ENCODE data around the gene GPR137. TPM values are rescaled to one million over a fixed set of nuclear protein-coding genes. Genes with fewer than 3 reads are reported as not detected.
"Not testable (repeated sequence)": the region's sequence is repeated elsewhere in the genome, so short reads cannot be mapped to it uniquely, and the experiment has no call there.

Gene GPR137
- total RNA-seq, 2 experiments from 2014 or later: 26.2 to 30.5 TPM

- H3K36me3 Mint-ChIP-seq (ENCODE audit: low read depth): peaks cover 7% of the 10 kb centered on the region
- no peaks in the 10 kb centered on the region for H3K9me3 Mint-ChIP-seq
- DNase-seq: no peak
- no peak overlapping the region for H3K27ac Mint-ChIP-seq
- peaks cover 17% of the 10 kb centered on the region for H3K4me1 Mint-ChIP-seq (ENCODE audit: low read depth)
- H3K27me3 Mint-ChIP-seq (ENCODE audit: low read depth): no peaks in the 10 kb centered on the region
- no peak overlapping the region for H3K4me3 Mint-ChIP-seq
- CTCF ChIA-PET: interaction anchor here (0.8 kb wide), 1 partner anchor 10 kb away, joined by 3 read pairs; no protein-coding TSS in a partner anchor
- intact Hi-C loops (cut with micrococcal nuclease): no loop called here
Observed at GRCh38 chr11:64323373-64323772, 37.7 kb downstream of the GPR137 start.

DNA sequence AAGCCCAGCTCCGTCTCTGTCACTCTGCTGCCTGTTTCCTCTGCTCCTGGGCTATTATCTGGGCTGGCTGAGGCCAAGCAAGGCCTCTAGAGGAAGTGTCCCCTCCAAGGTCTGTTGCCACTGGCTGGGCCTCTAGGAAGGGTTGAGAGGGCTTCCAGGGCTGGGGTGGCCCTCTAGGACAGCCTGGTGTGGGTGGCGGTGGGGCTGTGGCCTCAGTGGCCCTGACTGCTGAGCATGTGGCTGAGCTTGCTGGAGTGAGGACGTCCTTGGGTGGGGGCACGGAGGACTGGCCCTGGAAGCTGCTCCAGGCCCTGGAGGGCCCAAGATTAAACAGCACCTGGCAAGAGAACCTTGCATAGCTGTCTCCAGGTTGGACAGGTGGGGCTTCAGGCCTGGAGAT is 38.3 kb downstream of the GPR137 start:
- H3K27ac Mint-ChIP-seq; DNase-seq; intact Hi-C loops (cut with micrococcal nuclease); H3K27me3 Mint-ChIP-seq (ENCODE audit: low read depth); H3K4me3 Mint-ChIP-seq; H3K9me3 Mint-ChIP-seq; H3K36me3 Mint-ChIP-seq (ENCODE audit: low read depth): not testable (repeated sequence)
- CTCF ChIA-PET: interaction anchor here (0.8 kb wide), 1 partner anchor 9 kb away, joined by 3 read pairs; no protein-coding TSS in a partner anchor
- peaks cover 14% of the 10 kb centered on the region for H3K4me1 Mint-ChIP-seq (ENCODE audit: low read depth)

- CTCF ChIA-PET: interaction anchor here (0.6 to 1.4 kb wide), 3 partner anchors 17 to 473 kb away, joined by 3 to 4 read pairs (median 3); no protein-coding TSS in a partner anchor
- Mint-ChIP-seq H3K36me3 (ENCODE audit: low read depth) (peaks cover 7% of the 10 kb centered on the region), H3K27ac (no peak overlapping the region), H3K9me3 (no peaks in the 10 kb centered on the region), H3K4me1 (ENCODE audit: low read depth) (peaks cover 9% of the 10 kb centered on the region), H3K4me3 (no peak overlapping the region), H3K27me3 (ENCODE audit: low read depth) (no peaks in the 10 kb centered on the region)
- intact Hi-C loops (cut with micrococcal nuclease): no loop called here
- no peak for DNase-seq
Observed at GRCh38 chr11:64324692-64325469, 39.2 kb downstream of the GPR137 start.

DNA sequence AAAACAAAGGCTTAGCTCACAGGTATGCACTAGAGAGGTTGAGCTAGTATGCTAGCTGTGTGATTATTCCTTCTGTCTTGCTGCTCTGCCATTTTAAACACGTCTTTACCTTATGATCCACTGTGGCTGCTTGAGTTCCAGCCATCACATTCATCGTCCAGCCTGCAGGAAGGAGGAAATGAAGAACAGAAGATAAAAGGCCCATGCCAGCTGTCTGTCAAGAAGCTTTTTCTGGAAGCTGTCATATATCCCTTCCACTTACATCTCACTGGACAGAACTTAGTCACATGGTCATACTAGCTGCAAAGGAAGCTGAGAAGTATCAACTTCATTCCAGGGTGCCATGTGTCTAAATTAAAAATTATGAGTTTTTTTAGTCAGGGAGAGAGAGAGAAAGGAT is 41.7 kb downstream of the GPR137 start:
- Mint-ChIP-seq H3K27me3 (ENCODE audit: low read depth) (no peaks in the 10 kb centered on the region), H3K36me3 (ENCODE audit: low read depth) (no peaks in the 10 kb centered on the region), H3K4me1 (ENCODE audit: low read depth) (peaks cover 6% of the 10 kb centered on the region), H3K27ac (no peak overlapping the region), H3K9me3 (no peaks in the 10 kb centered on the region), H3K4me3 (no peak overlapping the region)
- DNase-seq: no peak
- intact Hi-C loops (cut with micrococcal nuclease): no loop called here
- CTCF ChIA-PET: interaction anchor here (0.5 to 1.4 kb wide), 2 partner anchors 10 to 1599 kb away, joined by 3 to 4 read pairs; partner anchors contain the start of genes PRDX5 and TRMT112

- H3K4me1 Mint-ChIP-seq (ENCODE audit: low read depth): peaks cover 6% of the 10 kb centered on the region
- H3K27me3 Mint-ChIP-seq (ENCODE audit: low read depth): no peaks in the 10 kb centered on the region
- no peak overlapping the region for H3K4me3 Mint-ChIP-seq
- H3K9me3 Mint-ChIP-seq: no peaks in the 10 kb centered on the region
- CTCF ChIA-PET: interaction anchor here (0.7 to 1.4 kb wide), 2 partner anchors 10 to 18 kb away, joined by 3 to 4 read pairs; partner anchors contain the start of genes PRDX5 and TRMT112
- intact Hi-C loops (cut with micrococcal nuclease): no loop called here
- DNase-seq: no peak
- no peaks in the 10 kb centered on the region for H3K36me3 Mint-ChIP-seq (ENCODE audit: low read depth)
- H3K27ac Mint-ChIP-seq: no peak overlapping the region
Observed at GRCh38 chr11:64327993-64328392, 42.3 kb downstream of the GPR137 start.

DNA sequence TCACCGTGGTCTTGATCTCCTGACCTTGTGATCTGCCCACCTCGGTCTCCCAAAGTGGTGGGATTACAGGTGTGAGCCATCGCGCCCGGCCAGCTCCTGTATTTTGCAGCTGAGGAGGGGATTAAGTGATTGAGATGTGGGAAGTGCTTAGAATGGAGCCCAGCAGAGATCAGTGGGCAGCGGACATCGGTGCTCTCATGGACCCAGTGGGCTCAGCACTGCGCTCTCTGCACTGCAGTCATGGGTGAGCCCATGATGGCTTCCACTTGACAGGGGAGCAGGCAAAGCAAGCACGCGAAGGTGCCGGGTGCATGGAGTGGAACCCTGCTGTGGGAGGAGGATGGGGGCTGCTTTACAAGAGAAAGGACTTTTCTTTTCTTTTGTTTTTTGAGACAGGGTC is 45.2 kb downstream of the GPR137 start:
- intact Hi-C loops (cut with micrococcal nuclease): loop anchor here (1.0 kb wide), 2 partner anchors 9 to 13 kb away; partner anchors contain the start of genes CCDC88B and PRDX5
- Mint-ChIP-seq H3K27ac (no peak overlapping the region), H3K36me3 (ENCODE audit: low read depth) (peaks cover 3% of the 10 kb centered on the region), H3K27me3 (ENCODE audit: low read depth) (no peaks in the 10 kb centered on the region), H3K9me3 (no peaks in the 10 kb centered on the region), H3K4me1 (ENCODE audit: low read depth) (peaks cover 10% of the 10 kb centered on the region), H3K4me3 (no peak overlapping the region)
- CTCF ChIA-PET: interaction anchor here (0.6 to 2.5 kb wide), 8 partner anchors 11 to 126 kb away, joined by 3 to 22 read pairs (median 6); partner anchors contain the start of genes ESRRA, PRDX5 and TRMT112
- no peak for DNase-seq

- Mint-ChIP-seq H3K27me3 (ENCODE audit: low read depth) (no peaks in the 10 kb centered on the region), H3K4me1 (ENCODE audit: low read depth) (peaks cover 10% of the 10 kb centered on the region), H3K36me3 (ENCODE audit: low read depth) (peaks cover 3% of the 10 kb centered on the region), H3K27ac (no peak overlapping the region), H3K9me3 (no peaks in the 10 kb centered on the region), H3K4me3 (no peak overlapping the region)
- peak; percentile 82 for DNase-seq
- intact Hi-C loops (cut with micrococcal nuclease): loop anchor here (1.0 kb wide), 2 partner anchors 9 to 13 kb away; partner anchors contain the start of genes CCDC88B and PRDX5
- CTCF ChIA-PET: interaction anchor here (0.6 to 2.5 kb wide), 13 partner anchors 9 to 127 kb away, joined by 3 to 22 read pairs (median 4); partner anchors contain the start of genes ESRRA, PRDX5 and TRMT112
Observed at GRCh38 chr11:64331569-64332371, 46.1 kb downstream of the GPR137 start.

- H3K4me3 Mint-ChIP-seq: no peak overlapping the region
- peaks cover 15% of the 10 kb centered on the region for H3K4me1 Mint-ChIP-seq (ENCODE audit: low read depth)
- H3K27ac Mint-ChIP-seq: no peak overlapping the region
- H3K36me3 Mint-ChIP-seq (ENCODE audit: low read depth): peaks cover 10% of the 10 kb centered on the region
- DNase-seq: no peak
- CTCF ChIA-PET: interaction anchor here (0.7 to 2.5 kb wide), 4 partner anchors 10 to 83 kb away, joined by 3 to 10 read pairs (median 6); partner anchors contain the start of gene PRDX5
- H3K27me3 Mint-ChIP-seq (ENCODE audit: low read depth): no peaks in the 10 kb centered on the region
- intact Hi-C loops (cut with micrococcal nuclease): no loop called here
- no peaks in the 10 kb centered on the region for H3K9me3 Mint-ChIP-seq
Observed at GRCh38 chr11:64333556-64333955, 47.9 kb downstream of the GPR137 start.

- intact Hi-C loops (cut with micrococcal nuclease): no loop called here
- peak; percentile 48 for DNase-seq
- Mint-ChIP-seq H3K27ac (no peak overlapping the region), H3K9me3 (no peaks in the 10 kb centered on the region), H3K4me3 (no peak overlapping the region), H3K36me3 (ENCODE audit: low read depth) (peaks cover 15% of the 10 kb centered on the region), H3K4me1 (ENCODE audit: low read depth) (peaks cover 27% of the 10 kb centered on the region), H3K27me3 (ENCODE audit: low read depth) (no peaks in the 10 kb centered on the region)
- CTCF ChIA-PET: no interaction called here
Observed at GRCh38 chr11:64334764-64335735, 49.4 kb downstream of the GPR137 start.

DNA sequence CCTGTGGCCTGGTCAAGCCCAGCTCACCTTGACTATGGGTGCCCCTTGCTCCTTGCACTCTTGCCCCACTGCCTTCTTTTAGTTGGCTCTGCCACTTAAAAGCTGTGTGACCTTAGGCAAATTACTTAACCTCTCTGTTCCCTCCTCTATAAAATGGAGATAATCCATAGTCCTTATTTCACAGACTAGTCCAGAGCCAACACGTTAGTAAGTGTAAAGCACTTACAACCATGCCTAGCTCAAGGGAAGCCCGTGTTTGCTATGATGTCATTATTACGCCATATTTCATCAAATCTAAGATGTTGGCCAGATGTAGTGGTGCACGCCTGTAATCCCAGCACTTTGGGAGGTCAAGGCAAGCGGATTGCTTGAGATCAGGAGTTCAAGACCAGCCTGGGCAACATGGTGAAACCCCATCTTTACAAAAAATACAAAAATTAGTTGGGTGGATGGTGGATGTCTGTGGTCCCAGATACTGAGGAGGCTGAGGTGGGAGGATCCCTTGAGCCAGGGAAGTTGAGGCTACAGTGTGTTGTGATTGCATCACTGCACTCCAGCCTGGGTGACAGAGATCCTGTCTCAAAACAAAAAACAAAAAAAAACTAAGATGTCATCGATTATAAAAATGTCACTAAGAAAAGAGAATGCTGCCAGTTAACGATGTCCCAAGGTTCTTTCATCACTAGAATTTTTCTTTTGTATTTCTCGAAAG is 52.0 kb downstream of the GPR137 start:
- intact Hi-C loops (cut with micrococcal nuclease): no loop called here
- Mint-ChIP-seq H3K4me3 (no peak overlapping the region), H3K4me1 (ENCODE audit: low read depth) (peaks cover 38% of the 10 kb centered on the region), H3K9me3 (no peaks in the 10 kb centered on the region), H3K27me3 (ENCODE audit: low read depth) (no peaks in the 10 kb centered on the region), H3K36me3 (ENCODE audit: low read depth) (peaks cover 20% of the 10 kb centered on the region), H3K27ac (peak overlapping the region; percentile 50)
- DNase-seq: no peak
- CTCF ChIA-PET: interaction anchor here (0.7 to 1.8 kb wide), 2 partner anchors 20 to 342 kb away, joined by 3 to 4 read pairs; partner anchors contain the start of gene PRDX5

- Mint-ChIP-seq H3K4me3 (peak overlapping the region; percentile 83), H3K36me3 (ENCODE audit: low read depth) (peaks cover 20% of the 10 kb centered on the region), H3K4me1 (ENCODE audit: low read depth) (peaks cover 38% of the 10 kb centered on the region), H3K27me3 (ENCODE audit: low read depth) (no peaks in the 10 kb centered on the region), H3K9me3 (no peaks in the 10 kb centered on the region), H3K27ac (peak overlapping the region; percentile 93)
- CTCF ChIA-PET: interaction anchor here (0.6 to 0.7 kb wide), 3 partner anchors 17 to 530 kb away, joined by 3 to 5 read pairs (median 4); no protein-coding TSS in a partner anchor
- DNase-seq: no peak
- intact Hi-C loops (cut with micrococcal nuclease): no loop called here
Observed at GRCh38 chr11:64338716-64339115, 53.1 kb downstream of the GPR137 start.

All from activated naive CD4-positive, alpha-beta T cell treated with anti-CD3 and anti-CD28 coated beads for 36 hours (primary cell).